ENCODE measurements around the gene RMRP.

GRCh38 chr9:35669331-35670145, 11.7 kb upstream of the RMRP start:
- TF ChIP-seq SIN3A (IDR thresholded peaks at IDR 0.05; ENCODE audit: borderline replicate concordance, low read depth, low read length): no peak
- TF ChIP-seq CTCF (IDR thresholded peaks at IDR 0.05): no peak
- no peak for TF ChIP-seq PBX3 (IDR thresholded peaks at IDR 0.05)
- no peak for TF ChIP-seq POLR2AphosphoS5 (IDR thresholded peaks at IDR 0.05; ENCODE audit: low read depth, low read length)
- TF ChIP-seq REST (IDR thresholded peaks at IDR 0.05; ENCODE audit: low read depth, low read length): no peak
- no peak for TF ChIP-seq RAD21 (IDR thresholded peaks at IDR 0.05; ENCODE audit: low read length)
- no peak for TF ChIP-seq CHD2 (IDR thresholded peaks at IDR 0.05; ENCODE audit: low read length, partially characterized antibody)
